DMS79 treated with DMSO at 0.1 percent for 48 hours (cell line): Measurements from ENCODE around the gene GPX4.

Experiments used
- DNase-seq: peaks from one replicate; lab custom pipeline; 2025; lab: John Stamatoyannopoulos, UW

The GPX4 gene, protein sequence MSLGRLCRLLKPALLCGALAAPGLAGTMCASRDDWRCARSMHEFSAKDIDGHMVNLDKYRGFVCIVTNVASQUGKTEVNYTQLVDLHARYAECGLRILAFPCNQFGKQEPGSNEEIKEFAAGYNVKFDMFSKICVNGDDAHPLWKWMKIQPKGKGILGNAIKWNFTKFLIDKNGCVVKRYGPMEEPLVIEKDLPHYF

DNA sequence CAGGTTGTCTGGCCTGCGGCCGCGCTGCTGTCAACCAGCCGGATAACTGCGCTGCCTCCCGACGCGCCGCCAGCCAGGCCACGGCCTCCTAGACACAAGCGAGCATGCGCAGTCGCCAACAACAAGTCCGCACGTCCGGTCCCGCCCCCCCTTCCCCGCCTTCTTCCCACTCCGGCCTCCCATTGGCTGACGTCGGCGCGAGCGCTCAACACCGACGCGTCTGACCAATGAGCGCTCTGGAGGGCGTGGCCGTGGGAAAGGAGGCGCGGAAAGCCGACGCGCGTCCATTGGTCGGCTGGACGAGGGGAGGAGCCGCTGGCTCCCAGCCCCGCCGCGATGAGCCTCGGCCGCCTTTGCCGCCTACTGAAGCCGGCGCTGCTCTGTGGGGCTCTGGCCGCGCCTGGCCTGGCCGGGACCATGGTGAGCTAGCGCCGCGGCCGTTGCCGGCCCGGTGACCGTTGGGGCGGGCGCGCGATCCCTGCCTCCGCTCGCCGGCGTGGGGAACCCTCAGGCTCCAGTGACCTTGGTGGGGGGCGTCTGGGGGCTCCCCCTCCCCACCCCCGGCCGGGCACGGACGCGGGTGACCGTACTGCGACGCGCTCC is at the start of gene GPX4:
Gene GPX4, plus strand, starts transcription at position 287 of the 603 bp plus-strand sequence. Its CDS starts 50 bp downstream, at position 337.
- peak; percentile 96 for DNase-seq

DNA sequence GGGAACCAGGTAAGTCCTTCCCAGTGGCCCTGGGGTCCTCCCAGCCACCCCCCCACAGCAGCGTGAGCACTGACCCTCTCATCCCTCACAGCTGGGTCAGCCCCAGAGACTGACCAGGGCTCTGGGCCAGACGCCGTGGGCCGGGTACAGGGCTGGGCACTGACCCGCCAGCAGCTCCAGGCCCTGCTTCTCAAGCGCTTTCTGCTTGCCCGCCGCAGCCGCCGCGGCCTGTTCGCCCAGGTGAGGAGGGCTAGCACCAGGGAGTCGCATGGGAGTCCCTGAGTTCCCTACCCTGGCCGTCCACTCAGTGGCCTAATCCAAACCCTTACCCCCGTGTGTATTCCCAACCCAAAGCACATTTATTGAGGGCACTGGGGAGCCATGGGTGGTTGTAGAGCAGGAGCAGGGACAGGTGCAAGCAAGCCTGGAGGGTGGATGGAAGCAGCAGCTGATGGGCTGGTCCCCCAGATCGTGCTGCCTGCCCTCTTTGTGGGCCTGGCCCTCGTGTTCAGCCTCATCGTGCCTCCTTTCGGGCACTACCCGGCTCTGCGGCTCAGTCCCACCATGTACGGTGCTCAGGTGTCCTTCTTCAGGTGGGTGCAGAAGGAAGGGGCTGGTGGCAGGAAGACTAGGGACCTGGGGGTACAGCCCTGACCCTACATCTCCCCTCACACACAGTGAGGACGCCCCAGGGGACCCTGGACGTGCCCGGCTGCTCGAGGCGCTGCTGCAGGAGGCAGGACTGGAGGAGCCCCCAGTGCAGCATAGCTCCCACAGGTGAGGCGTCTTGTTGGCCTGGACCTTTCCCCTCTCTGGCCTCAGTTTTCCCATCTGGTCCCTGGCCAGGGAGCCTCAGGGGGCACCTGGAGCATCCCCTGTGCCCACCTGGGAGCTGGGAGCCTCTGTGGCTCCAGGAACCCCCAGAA is 49.4 kb upstream of the GPX4 start:
- DNase-seq, result no peak

DNA sequence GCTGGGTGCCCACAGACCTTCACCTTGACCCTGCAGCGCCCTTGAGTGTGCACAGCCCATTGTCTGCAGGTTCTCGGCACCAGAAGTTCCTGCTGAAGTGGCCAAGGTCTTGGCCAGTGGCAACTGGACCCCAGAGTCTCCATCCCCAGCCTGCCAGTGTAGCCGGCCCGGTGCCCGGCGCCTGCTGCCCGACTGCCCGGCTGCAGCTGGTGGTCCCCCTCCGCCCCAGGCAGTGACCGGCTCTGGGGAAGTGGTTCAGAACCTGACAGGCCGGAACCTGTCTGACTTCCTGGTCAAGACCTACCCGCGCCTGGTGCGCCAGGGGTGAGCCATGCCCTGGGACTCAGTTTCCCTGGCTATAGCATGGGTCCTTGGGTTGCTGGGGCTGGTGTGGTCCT is 48.8 kb upstream of the GPX4 start:
- DNase-seq, result no peak

DNA sequence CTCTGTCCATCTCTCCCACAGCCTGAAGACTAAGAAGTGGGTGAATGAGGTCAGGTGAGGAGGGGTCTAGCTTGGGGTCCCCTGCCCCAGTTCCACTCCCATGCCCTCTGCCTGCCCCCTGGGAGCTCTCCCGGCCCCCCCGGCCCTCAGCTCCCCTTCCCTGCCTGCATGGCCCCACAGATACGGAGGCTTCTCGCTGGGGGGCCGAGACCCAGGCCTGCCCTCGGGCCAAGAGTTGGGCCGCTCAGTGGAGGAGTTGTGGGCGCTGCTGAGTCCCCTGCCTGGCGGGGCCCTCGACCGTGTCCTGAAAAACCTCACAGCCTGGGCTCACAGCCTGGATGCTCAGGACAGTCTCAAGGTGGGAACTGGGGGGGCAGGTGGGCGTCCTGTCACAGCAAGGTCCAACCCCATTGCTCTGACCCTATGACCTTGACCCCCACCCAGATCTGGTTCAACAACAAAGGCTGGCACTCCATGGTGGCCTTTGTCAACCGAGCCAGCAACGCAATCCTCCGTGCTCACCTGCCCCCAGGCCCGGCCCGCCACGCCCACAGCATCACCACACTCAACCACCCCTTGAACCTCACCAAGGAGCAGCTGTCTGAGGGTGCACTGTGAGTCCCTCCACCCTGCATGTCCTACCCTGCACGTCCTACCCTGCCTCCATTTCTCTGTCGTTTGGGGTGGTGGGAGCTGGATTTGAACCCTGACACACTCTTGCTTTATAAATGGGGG is 47.7 kb upstream of the GPX4 start:
- no peak for DNase-seq

DNA sequence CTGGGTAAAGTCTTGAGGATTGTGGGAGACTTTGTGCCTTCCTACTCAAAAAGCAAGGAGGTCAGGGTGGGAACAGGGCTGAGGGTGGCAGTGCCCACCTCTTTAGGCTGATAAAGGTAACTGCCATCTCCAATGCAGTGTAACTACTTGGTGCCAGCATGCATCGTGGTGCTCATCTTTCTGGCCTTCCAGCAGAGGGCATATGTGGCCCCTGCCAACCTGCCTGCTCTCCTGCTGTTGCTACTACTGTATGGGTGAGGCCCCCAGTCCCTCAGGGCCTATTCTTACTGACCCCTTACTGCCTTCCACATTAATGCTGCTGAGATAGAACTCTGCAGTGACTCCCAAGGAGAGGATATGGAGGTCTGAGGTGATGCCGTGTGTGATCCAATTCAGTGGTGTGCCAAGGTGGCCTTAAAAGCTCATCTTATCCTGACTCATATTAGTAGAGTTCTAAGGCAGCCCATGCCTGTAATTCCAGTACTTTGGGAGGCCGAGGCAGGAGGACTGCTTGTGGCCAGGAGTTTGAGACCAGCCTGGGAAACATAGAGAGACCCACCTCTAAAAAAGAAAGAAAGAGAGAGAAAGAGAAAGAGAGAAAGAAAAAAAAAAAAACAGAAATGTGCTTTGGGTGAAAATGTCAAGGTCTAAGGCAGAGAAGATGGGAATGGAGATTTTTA is 46.5 kb upstream of the GPX4 start:
- peak; percentile 24 for DNase-seq

DNA sequence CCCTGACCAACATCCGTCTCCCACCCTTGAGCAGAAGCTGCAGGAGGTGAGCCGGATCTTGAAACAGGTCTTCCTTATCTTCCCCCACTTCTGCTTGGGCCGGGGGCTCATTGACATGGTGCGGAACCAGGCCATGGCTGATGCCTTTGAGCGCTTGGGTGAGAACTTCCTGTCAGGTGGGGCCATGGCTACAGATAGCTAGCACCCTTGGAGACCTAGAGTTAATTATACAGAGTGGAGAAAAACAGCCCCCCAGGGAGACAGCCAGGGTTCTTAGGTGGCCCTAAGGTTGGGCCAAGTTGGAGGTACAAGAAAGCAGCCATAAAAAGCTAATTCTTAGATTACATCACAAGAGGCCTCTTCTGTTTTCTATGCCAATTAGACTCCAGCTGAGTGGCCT is 45.7 kb upstream of the GPX4 start:
- no peak for DNase-seq

DNA sequence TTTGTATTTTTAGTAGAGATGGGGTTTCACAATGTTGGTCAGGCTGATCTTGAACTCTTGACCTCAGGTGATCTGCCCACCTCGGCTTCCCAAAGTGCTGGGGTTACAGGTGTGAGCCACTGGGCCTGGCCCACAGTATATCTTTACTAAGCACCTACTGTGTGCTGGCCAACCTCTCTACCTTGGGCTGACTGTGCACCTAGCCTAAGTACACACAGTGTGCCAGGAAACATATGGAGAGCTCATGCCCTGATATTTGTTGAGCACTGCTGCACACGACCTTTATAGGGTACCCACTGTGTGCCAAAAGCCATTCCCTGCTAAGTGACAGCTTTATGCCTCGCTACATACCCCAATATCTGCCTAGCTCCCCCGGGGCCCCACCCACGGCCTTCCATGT is 43.1 kb upstream of the GPX4 start:
- no peak for DNase-seq

DNA sequence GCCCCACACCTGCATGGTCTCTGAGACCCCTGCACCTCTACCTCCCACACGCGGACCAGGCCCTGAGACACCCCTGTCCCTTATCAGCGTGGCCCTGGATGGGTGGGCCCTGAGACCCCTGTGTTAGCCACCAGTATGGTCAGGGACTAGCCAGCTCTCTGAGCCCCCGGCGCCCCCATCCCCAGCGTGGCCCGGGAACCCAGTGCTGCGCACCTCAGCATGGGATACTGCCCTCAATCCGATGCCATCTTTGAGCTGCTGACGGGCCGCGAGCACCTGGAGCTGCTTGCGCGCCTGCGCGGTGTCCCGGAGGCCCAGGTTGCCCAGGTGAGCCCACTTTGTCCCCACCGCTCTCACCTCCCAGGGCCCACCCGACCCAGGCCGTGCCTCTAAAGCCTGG is 41.8 kb upstream of the GPX4 start:
- no peak for DNase-seq

DNA sequence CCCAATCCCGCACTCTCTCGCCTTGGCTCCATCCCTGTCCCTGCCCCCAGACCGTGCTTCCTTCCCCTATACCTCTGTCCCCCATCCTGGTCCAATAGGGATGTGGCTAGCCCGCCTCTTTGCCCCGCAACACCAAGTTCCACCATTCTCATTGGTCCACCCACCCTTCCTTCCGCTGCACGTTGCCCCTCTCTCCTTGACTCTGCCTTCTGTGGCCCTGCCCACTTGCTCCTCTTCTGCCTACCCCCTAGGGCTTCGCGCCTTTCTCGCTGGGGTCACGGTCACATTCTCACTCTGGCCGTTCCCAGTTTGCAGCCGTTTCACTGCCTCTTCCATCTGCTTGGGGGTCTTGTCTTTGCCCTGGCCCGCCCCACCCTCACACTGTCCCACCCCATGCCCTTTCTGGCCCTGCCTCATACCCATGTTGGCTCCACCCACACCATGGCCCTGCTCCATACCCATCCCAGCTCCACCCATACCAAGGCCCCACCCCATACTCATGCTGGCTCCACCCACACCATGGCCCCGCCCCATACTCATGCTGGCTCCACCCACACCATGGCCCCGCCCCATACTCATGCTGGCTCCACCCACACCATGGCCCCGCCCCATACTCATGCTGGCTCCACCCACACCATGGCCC is 41.3 kb upstream of the GPX4 start:
- DNase-seq, result no peak

DNA sequence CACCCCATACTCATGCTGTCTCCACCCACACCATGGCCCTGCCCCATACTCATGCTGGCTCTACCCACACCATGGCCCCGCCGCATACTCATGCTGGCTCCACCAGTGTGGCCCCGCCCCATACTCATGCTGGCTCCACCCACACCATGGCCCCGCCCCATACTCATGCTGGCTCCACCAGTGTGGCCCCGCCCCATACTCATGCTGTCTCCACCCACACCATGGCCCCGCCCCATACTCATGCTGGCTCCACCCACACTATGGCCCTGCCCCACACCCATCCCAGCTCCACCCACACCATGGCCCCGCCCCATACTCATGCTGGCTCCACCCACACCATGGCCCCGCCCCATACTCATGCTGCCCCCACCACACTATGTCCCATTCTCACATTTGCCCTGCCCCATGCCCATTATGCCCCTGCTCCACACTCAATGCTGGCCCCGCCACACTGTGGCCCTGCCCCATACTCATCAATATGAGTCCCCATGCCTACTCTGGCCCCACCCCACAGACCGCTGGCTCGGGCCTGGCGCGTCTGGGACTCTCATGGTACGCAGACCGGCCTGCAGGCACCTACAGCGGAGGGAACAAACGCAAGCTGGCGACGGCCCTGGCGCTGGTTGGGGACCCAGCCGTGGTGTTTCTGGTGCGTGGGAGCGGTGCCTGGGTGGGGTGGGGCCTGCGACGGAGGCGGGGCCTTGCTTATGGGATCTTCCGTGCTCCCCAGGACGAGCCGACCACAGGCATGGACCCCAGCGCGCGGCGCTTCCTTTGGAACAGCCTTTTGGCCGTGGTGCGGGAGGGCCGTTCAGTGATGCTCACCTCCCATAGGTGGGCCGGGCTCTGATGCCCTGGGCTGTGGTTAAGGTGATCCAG is 40.5 kb upstream of the GPX4 start:
- no peak for DNase-seq

DNA sequence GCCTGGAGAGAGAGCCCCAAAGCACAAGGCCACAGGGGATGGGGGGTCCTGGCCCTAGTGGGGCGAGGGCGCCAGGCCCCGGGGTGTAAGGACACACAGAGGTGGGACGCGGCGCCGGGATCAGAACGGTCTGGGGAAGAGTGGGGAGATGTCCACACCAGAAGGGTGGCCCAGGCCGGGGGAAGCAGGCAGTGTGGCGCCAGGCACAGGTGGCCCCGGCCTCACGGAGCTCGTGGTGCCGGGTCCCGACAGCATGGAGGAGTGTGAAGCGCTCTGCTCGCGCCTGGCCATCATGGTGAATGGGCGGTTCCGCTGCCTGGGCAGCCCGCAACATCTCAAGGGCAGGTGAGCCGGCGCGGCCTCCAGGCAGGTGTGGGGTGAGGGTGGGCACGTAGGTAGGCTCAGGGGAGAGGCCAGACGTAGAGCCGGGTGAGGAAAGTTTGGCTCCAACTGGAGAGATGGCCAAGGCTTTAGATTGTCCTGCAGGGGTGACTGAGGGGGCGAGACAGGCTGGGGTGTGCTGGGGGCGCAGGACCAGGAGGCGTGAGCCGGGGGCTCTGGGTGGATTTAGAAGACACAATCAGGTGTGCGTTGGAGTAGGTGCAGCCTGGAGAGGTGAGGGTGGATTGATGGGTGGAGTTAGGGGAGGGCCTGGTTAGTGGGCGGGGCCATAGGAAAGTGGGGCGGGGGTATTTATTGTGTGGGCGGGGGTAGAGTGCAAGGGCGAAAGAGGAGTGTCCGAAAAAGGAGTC is 39.7 kb upstream of the GPX4 start:
- no peak for DNase-seq

DNA sequence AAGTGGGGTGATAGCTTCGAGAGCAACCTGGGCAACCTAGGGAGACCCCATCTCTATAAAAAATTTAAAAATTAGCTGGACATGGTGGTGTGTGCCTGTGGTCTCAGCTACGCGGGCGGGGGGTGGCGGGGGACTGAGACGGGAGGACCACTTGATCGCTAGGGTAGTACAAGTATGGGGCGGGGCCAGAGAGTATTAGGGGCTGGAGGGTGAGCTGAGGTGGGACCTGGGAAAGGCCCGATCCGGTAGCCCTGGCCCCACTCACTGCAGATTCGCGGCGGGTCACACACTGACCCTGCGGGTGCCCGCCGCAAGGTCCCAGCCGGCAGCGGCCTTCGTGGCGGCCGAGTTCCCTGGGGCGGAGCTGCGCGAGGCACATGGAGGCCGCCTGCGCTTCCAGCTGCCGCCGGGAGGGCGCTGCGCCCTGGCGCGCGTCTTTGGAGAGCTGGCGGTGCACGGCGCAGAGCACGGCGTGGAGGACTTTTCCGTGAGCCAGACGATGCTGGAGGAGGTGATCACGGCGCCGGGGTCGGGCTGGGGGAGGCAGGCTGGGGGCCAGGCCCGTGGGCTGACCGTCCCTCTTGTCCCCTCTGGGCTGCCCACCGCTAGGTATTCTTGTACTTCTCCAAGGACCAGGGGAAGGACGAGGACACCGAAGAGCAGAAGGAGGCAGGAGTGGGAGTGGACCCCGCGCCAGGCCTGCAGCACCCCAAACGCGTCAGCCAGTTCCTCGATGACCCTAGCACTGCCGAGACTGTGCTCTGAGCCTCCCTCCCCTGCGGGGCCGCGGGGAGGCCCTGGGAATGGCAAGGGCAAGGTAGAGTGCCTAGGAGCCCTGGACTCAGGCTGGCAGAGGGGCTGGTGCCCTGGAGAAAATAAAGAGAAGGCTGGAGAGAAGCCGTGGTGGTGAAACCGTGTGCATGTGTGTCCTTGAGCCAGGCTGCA is 38.9 kb upstream of the GPX4 start:
- peak; percentile 34 for DNase-seq

DNA sequence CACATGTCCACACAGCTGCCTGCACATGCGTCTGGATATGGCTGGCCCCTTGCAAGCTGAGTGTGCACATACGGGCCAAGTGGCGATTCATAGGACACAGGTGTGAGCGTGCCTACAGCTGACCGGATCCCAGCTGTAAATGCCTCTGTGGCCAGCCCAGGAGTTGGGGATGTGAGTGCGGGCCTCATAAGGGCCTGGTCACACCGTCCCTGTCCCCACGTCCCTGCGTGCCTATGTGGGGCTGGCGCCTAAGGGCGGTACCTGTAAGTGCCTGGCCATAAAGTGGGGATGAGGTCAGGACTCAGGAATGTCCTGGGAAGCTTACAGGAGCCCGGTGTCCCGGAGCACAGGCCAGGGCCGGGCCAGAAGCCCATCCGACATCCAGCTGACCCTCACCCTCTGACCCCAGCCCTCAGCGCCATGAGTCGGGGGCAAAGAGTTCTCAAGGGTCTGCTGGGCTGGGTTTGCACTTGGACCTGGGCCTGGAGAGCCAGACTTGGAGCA is 38.1 kb upstream of the GPX4 start:
- no peak for DNase-seq

DNA sequence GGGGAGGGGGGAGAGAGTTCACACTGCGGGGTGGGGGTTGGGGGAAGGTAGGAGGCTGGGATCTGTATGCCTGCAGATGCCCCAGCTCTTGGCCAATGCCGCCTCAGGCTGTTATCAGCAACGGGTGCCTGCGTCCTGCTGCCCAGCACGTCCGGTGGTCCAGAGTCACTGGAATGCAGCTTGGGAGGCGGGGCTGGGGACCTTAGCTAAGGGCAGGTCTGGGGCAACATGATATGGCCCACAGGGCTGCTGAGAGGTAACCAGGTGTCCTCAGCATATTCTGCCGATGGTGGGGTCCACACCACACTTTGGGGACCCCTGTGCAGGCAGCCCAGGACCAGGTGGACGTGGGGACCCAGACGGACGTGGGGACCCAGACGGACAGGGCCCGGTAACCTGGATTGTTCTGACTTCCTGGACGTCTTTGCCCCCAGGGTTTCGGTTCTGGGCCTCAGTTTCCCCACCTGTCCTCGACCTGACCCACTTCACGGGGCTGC is 37.5 kb upstream of the GPX4 start:
- no peak for DNase-seq

DNA sequence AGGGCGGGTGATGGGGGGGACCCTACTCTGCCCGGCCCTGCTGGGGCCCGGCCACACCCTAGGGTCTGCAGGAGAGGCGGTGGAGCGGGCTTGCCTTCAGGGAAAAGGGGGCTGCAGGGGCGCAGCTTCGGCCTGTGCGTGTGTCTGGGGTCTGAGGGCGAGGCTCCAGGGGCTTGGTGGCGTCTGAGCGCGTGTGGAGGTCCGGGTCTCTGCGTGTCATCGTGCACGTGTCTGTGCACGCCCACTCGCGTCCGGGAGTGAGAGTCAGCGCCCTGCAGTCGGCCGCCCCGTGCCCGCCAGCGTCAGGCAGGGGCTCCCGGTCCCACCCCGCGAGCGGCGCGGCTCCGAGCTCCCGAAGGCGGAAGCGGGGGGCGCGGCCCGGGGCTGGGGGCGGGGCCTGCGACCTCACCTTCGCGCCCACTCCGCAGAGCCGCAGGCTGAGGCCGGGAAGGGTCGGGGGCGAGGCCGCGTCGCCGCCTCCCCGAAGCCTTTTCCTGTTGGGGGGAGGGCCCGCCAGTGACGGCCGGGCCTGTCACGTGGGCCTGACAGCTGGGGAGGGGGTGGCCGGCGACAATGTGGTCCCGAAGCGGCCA is 37.0 kb upstream of the GPX4 start, which contains the start of gene ARHGAP45:
Gene ARHGAP45, plus strand, starts transcription at position 420 of the 593 bp plus-strand sequence. CDS start 239 bp downstream, outside the sequence.
- no peak for DNase-seq

DNA sequence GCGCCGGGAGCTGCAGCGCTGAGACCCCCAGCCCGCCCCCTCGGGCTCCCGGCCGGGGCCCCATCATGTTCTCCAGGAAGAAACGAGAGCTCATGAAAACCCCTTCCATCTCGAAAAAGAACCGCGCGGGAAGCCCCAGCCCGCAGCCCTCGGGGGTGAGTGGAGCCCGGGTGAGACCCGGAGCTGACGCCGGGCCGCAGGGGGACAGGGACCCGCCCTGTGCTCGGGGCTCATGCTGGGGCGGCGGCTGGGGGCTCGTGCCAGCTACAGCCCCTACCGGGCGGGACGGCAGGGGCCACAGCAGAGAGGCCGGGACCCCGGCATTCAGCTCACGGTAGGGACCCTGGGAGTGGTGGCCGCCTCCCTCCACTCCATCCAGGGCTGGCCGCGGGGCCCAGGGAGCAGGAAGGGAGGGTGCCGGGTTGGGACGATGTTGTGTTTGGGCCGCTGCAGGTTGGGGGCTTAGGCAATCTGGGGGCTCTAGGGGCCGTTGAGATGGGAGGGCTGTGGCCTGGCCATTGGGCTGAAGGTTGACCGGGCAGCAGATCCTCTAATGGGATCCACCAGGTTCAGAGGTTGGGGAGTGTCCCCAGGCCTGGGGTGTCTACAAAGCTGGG is 36.3 kb upstream of the GPX4 start:
- no peak for DNase-seq
